Panc1 (cell line): ENCODE measurements around the gene NFATC2IP. TPM values are rescaled to one million over a fixed set of nuclear protein-coding genes. Genes with fewer than 3 reads are reported as not detected.
"Not testable (repeated sequence)": the region's sequence is repeated elsewhere in the genome, so short reads cannot be mapped to it uniquely, and the experiment has no call there.

Experiments used
- ATAC-seq: fragments of 200-7000 bp; cut with Tn5 transposase; 2 replicates; pipeline ENCODE4 v1.9.1; 2020; ENCODE audit warnings: mild to moderate bottlenecking, moderate library complexity
- BruUV-seq: library from RNA; stranded (reverse); fragments of 400-500 nt; replicated peaks from 2 replicates; lab custom pipeline; 2021; lab: Mats Ljungman, UMichigan
- CTCF ChIA-PET: fragments of 300-600 bp; sonication (Branson Sonifier 250); formaldehyde crosslinking; loops from one replicate; lab custom pipeline; 2022; ENCODE audit warnings: antibody characterized with exemption; lab: Charles Lee
- POLR2A ChIA-PET: fragments of 300-600 bp; sonication (Branson Sonifier 250); formaldehyde crosslinking; loops from one replicate; lab custom pipeline; 2022; ENCODE audit warnings: antibody characterized with exemption; lab: Charles Lee
- DNase-seq: peaks from one replicate; pipeline ENCODE4 v3.0.0-alpha.2; 2010; ENCODE audit warnings: low read depth, low spot score
- H3K27ac ChIP-seq: 2 replicates; pipeline ENCODE4 v1.5.1; 2011; ENCODE audit warnings: mild to moderate bottlenecking, low read length, inconsistent platforms
- H3K27me3 ChIP-seq: fragments of 200-500 bp; sonication (Bioruptor generic); 2 replicates; pipeline ENCODE4 v1.6.0; 2014; ENCODE audit warnings: low read length, inconsistent platforms; ENCODE audit not compliant: control insufficient read depth, insufficient read depth
- H3K36me3 ChIP-seq: fragments of 200-500 bp; sonication (Bioruptor generic); 2 replicates; pipeline ENCODE4 v1.5.1; 2014; ENCODE audit warnings: inconsistent platforms, mild to moderate bottlenecking, low read length, moderate library complexity; ENCODE audit not compliant: control insufficient read depth, insufficient read depth
- H3K4me1 ChIP-seq: 2 replicates; pipeline ENCODE4 v1.5.1; 2011; ENCODE audit warnings: inconsistent platforms, mild to moderate bottlenecking, low read length, moderate library complexity; ENCODE audit not compliant: control insufficient read depth, insufficient read depth
- H3K4me3 ChIP-seq, 2 experiments: 2 replicates each; pipeline ENCODE4 v1.5.1; 2011 to 2012; ENCODE audit warnings: low read depth in 2 of 2, low read length in 2 of 2, mild to moderate bottlenecking in 2 of 2, inconsistent platforms in 1 of 2, moderate library complexity in 1 of 2
- H3K9me3 ChIP-seq: fragments of 200-500 bp; sonication (Bioruptor generic); 2 replicates; pipeline ENCODE4 v1.5.1; 2014; ENCODE audit warnings: low read depth, mild to moderate bottlenecking, inconsistent platforms, low read length, moderate library complexity; ENCODE audit not compliant: control insufficient read depth, insufficient read depth
- CTCF ChIP-seq: fragments of 450-650 bp; IDR thresholded peaks from 2 replicates; pipeline ENCODE4 v1.5.1; 2017; ENCODE audit warnings: mild to moderate bottlenecking
- POLR2AphosphoS5 ChIP-seq: IDR thresholded peaks from 2 replicates; pipeline ENCODE4 v1.6.1; 2012; ENCODE audit warnings: mild to moderate bottlenecking, low read depth, low read length, moderate library complexity
- REST ChIP-seq, 2 experiments: IDR thresholded peaks; 2 replicates each; pipeline ENCODE4 v1.6.1; 2011 to 2012; ENCODE audit warnings: low read depth in 2 of 2, control low read depth in 1 of 2, low read length in 1 of 2, mild to moderate bottlenecking in 1 of 2, moderate library complexity in 1 of 2; ENCODE audit not compliant: insufficient read depth in 1 of 2
- SIN3A ChIP-seq: IDR thresholded peaks from 2 replicates; pipeline ENCODE4 v1.6.1; 2012; ENCODE audit warnings: low read depth, mild to moderate bottlenecking, low read length, moderate library complexity, borderline replicate concordance; ENCODE audit not compliant: insufficient read depth
- TCF7L2 ChIP-seq: IDR thresholded peaks from 2 replicates; pipeline ENCODE4 v1.6.1; 2011; ENCODE audit warnings: mild to moderate bottlenecking, low read depth, low read length, inconsistent platforms
- in situ Hi-C: cut with HindIII; loops from 2 replicates; pipeline ENCODE4 v1.10.0; 2016; ENCODE audit warnings: low sequenced_read_pairs, low pct_unique_long_range_greater_than_20kb
- intact Hi-C: fragments of 100-400 bp; cut with micrococcal nuclease; formaldehyde crosslinking; loops from one replicate; pipeline ENCODE4 v1.10.0; 2022; ENCODE audit not compliant: unreplicated experiment
- total RNA-seq: library from RNA; stranded (reverse); gene quantifications from one replicate; pipeline ENCODE4 v1.2.1, GENCODE V29; 2021; ENCODE audit not compliant: unreplicated experiment

NFATC2IP gene
- total RNA-seq, 1 experiment from 2014 or later, result 47.3 TPM

GRCh38 chr16:28937222-28937876 lies 13.4 kb upstream of the NFATC2IP start:
- ATAC-seq, result peak; percentile 22; the same call in 1 of the 2 replicates
- Histone ChIP-seq H3K4me1 (no peaks in the 10 kb centered on the region), H3K27ac (no peak overlapping the region), H3K36me3 (no peaks in the 10 kb centered on the region), H3K4me3 (no peak overlapping the region), H3K9me3 (no peaks in the 10 kb centered on the region), H3K27me3 (no peaks in the 10 kb centered on the region)
- no TSS peak for BruUV-seq
- POLR2A ChIA-PET, result no interaction called here
- intact Hi-C loops, result no loop called here
- no peak for TF ChIP-seq CTCF
- in situ Hi-C loops, result no loop called here
- CTCF ChIA-PET, result no interaction called here
- DNase-seq, result no peak

- ChIA-PET POLR2A (no interaction called here), CTCF (no interaction called here)
- BruUV-seq, result no TSS peak
- in situ Hi-C loops, result no loop called here
- H3K4me1 ChIP-seq, result no peaks in the 10 kb centered on the region
- intact Hi-C loops, result no loop called here
- H3K9me3 ChIP-seq, result no peaks in the 10 kb centered on the region
- H3K36me3 ChIP-seq, result no peaks in the 10 kb centered on the region
- TF ChIP-seq REST (IDR thresholded peaks at IDR 0.05; ENCODE audit: insufficient read depth in 1 of 2, low read depth in 2 of 2, low read length in 1 of 2), result no peak
- no peak for TF ChIP-seq CTCF
- no peak for TF ChIP-seq SIN3A
- TF ChIP-seq TCF7L2, result no peak
- no peak for TF ChIP-seq POLR2AphosphoS5
- H3K27ac ChIP-seq, result no peak overlapping the region
- H3K27me3 ChIP-seq, result no peaks in the 10 kb centered on the region
- ATAC-seq (no peak), DNase-seq (no peak)
- no peak overlapping the region for H3K4me3 ChIP-seq
These were observed 12.0 kb upstream of the NFATC2IP start for GRCh38 chr16:28938721-28939120.

GRCh38 chr16:28939825-28940224 lies 10.9 kb upstream of the NFATC2IP start:
- H3K9me3 ChIP-seq, H3K27ac ChIP-seq, BruUV-seq, in situ Hi-C loops, ATAC-seq, H3K4me3 ChIP-seq, POLR2A ChIA-PET, H3K36me3 ChIP-seq, H3K27me3 ChIP-seq, H3K4me1 ChIP-seq, DNase-seq, CTCF ChIA-PET: not testable (repeated sequence)
- intact Hi-C loops, result loop anchor here (10.0 kb wide), 2 partner anchors 65 to 95 kb away; partner anchors contain the start of genes ATP2A1 and TUFM
